Astrocyte of the cerebellum (primary cell): ENCODE data around the gene XBP1.

ENCODE experiments used
- DNase-seq: peaks from one replicate; pipeline ENCODE4 v3.0.0-alpha.2; 2011; ENCODE audit warnings: low read depth
- H3K4me3 ChIP-seq: 2 replicates; pipeline ENCODE4 v1.5.1; 2011; ENCODE audit warnings: mild to moderate bottlenecking, low read depth, low read length, moderate library complexity
- CTCF ChIP-seq: IDR thresholded peaks from 2 replicates; pipeline ENCODE4 v1.5.1; 2012; ENCODE audit warnings: low read length, low read depth, moderate library complexity, mild to moderate bottlenecking; ENCODE audit errors: missing control alignments
- in situ Hi-C: cut with HindIII; loops from 2 replicates; pipeline ENCODE4 v1.10.0; 2017; ENCODE audit warnings: low sequenced_read_pairs

Gene XBP1

DNA sequence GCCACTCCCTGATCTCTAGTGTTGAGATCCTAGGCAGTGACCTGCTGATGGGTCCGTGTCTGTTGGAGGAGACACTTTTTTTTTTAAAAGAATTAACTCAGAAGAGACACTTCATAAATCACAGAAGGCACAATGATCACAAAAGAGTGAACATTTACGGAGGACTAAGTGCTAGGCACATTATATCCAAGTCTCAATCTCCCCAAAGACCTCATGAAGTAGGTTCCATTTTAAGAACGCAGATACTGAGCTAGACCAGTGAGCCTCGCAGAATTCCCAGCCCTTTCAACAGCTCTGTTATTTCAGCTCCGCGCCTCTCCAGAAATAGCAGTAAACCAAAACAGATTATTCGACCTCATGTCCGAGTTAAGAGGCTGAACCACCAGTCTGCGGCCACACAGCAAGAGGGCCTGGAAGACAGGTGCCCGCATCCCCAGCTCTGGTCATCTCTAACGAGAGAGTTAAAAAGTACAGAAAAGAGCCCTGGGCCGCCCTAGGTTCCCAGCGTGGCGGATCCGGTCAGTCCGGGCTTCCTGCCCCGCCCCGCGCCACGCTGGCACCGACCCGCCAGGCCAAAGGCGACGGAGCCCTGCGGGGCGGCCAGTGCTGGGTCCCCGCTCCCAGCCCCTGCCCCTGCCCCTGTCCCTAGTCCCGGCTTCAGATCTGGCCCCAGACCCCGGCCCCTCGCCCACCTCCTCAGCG, 612 bp downstream of the XBP1 start:
- peak overlapping the region; percentile 61 for H3K4me3 ChIP-seq
- in situ Hi-C loops, result no loop called here
- peak; percentile 27 for DNase-seq
- TF ChIP-seq CTCF, result no peak

DNA sequence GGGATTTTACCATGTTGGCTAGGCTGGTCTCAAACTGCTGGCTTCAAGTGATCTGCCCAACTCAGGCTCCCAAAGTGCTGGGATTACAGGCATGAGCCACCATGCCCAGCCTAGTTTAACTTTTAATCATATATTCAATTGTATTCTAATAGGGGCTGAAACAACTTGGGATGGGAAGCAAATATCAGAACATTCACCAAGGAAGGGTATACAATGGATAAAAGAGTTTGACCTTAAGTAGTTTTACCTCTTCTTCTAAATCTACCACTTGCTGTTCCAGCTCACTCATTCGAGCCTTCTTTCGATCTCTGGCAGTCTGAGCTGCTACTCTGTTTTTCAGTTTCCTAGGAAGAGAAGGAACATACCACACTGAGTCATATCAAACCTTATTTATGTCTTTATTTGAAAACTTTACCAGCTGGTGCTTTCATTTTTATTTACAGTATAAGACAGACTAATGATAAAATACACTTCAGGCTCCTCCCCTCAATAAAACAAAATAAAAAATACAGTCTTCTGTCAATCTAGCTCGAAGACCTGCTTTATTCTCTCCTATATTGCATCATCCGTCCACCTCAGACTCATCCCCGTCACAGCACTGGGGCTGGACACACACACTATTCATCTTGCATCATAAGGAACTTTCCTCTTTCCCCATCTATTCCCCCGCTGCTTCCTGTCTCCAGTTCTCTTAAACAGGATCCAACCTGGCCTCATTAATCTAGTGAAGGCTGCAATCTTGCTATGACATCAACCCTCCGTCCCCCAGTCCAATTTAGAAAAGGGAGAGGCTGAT, 1.4 kb downstream of the XBP1 start:
- in situ Hi-C loops, result no loop called here
- TF ChIP-seq CTCF, result no peak
- peak; percentile 59 for DNase-seq
- H3K4me3 ChIP-seq, result peak overlapping the region; percentile 61

DNA sequence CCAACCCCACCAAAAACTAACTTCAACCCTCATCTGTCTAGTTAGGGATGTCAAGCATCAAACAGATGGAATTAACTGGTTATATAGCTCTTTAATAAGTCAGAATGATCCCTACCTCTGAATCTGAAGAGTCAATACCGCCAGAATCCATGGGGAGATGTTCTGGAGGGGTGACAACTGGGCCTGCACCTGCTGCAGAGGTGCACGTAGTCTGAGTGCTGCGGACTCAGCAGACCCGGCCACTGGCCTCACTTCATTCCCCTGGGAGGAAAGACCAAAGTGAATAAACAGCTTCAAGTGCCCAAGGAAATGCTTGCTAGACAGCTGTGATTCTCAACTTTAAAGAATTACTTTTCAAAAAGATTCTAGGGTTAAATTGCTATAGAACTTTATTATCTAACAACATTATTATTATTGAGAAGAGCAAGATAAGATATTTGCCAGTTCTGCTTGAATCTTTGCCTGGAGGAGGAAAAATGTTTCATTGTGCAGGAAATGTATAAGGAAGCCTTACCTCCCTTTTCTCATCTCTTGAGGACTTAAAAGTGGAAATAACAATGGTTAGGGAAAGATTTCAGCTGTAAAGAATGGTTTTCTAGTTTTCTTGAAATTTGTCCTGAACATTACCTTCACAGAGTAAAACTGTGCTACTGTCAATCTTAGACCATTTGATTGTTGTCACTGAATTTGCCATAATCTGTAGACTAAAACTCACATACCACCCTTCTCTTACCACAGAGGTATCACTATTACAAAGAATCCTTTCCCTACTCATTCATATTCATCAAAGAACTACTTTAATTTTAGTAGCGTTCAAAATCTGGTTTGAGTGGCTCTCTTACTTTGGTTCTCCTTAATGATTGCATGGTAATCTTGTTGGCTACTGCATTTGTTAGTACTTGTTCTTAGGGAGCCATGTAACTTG, 4.2 kb downstream of the XBP1 start:
- TF ChIP-seq CTCF, result no peak
- in situ Hi-C loops, result no loop called here
- no peak overlapping the region for H3K4me3 ChIP-seq
- no peak for DNase-seq

DNA sequence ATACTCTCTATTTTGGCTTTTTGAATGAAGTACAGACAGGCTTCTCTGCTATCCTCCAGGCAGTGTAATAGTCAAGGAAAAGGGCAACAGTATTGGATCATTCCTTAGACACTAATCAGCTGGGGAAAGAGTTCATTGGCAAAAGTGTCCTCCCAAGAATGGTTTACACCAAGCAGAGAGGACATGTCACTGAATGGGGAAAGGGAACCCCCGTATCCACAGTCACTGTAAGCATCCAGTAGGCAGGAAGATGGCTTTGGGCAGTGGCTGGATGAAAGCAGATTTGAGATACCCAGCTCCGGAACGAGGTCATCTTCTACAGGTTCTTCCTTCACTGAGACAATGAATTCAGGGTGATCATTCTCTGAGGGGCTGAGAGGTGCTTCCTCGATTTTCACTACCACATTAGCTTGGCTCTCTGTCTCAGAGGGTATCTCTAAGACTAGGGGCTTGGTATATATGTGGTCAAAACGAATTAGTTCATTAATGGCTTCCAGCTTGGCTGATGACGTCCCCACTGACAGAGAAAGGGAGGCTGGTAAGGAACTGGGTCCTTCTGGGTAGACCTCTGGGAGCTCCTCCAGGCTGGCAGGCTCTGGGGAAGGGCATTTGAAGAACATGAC, 5.2 kb downstream of the XBP1 start:
- no peak overlapping the region for H3K4me3 ChIP-seq
- TF ChIP-seq CTCF, result no peak
- no peak for DNase-seq
- in situ Hi-C loops, result no loop called here

- H3K4me3 ChIP-seq, result no peak overlapping the region
- DNase-seq, result no peak
- TF ChIP-seq CTCF, result no peak
- in situ Hi-C loops, result no loop called here
Measured at GRCh38 chr22:28793976-28794584, 6.3 kb downstream of the XBP1 start.
